NCI-H2227 treated with DMSO at 0.1 percent for 48 hours (cell line): Measurements from ENCODE around the gene CCN2.

Source experiments
- DNase-seq: peaks from one replicate; lab custom pipeline; 2025; lab: John Stamatoyannopoulos, UW

Gene CCN2, protein sequence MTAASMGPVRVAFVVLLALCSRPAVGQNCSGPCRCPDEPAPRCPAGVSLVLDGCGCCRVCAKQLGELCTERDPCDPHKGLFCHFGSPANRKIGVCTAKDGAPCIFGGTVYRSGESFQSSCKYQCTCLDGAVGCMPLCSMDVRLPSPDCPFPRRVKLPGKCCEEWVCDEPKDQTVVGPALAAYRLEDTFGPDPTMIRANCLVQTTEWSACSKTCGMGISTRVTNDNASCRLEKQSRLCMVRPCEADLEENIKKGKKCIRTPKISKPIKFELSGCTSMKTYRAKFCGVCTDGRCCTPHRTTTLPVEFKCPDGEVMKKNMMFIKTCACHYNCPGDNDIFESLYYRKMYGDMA

DNA sequence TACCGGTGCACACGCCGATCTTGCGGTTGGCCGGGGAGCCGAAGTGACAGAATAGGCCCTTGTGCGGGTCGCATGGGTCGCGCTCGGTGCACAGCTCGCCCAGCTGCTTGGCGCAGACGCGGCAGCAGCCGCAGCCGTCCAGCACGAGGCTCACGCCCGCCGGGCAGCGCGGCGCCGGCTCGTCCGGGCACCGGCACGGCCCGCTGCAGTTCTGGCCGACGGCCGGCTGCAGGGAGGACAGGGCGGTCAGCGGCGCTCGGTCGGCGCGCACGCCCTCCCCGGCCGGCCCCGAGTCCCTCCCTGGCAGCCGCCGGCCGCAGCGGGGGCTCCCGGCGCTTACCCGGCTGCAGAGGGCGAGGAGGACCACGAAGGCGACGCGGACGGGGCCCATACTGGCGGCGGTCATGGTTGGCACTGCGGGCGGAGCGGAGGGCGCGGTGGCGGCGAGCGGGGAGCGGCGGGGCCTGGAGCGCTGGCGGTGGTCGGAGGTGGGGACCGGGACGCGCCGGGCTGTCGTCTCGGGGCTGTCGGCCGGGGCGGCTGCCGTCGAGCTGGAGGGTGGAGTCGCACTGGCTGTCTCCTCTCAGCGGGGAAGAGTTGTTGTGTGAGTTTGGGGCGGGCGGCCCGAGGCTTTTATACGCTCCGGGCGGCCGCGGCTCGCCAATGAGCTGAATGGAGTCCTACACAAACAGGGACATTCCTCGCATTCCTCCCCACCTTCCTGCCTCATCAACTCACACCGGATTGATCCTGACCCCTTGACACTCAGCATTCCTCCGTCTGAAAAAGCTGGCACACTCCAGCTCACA is at the start of gene CCN2:
Gene CCN2, minus strand, starts transcription at position 606 of the 809 bp plus-strand sequence. Its CDS starts 200 bp downstream, at position 406.
- no peak for DNase-seq

DNA sequence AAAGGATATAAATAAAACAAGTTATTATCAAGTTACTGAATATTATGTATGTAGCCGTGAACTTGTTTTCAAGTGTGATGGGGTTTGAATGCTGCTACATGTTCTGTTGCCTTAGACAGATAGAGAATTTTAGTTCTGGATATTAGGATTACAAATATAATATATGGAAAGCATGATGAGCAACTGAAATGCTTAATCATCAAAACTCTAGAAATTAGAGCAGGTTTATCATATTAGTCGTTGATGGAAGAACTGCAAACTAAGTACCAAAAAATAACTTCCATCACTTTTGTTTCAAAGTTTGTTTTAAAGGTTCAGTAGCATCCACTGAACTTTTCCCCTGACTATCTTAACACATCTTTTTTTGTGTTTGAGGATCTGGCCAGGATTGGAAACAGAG is 49.1 kb upstream of the CCN2 start:
- no peak for DNase-seq

GRCh38 chr6:131999545-132000146 is 48.5 kb upstream of the CCN2 start:
- no peak for DNase-seq

GRCh38 chr6:131998255-131998982 is 47.2 kb upstream of the CCN2 start:
- no peak for DNase-seq

- DNase-seq = no peak
Observed at GRCh38 chr6:131997429-131998153, 46.4 kb upstream of the CCN2 start.

- DNase-seq = no peak
Observed at GRCh38 chr6:131995917-131996316, 44.7 kb upstream of the CCN2 start.

DNA sequence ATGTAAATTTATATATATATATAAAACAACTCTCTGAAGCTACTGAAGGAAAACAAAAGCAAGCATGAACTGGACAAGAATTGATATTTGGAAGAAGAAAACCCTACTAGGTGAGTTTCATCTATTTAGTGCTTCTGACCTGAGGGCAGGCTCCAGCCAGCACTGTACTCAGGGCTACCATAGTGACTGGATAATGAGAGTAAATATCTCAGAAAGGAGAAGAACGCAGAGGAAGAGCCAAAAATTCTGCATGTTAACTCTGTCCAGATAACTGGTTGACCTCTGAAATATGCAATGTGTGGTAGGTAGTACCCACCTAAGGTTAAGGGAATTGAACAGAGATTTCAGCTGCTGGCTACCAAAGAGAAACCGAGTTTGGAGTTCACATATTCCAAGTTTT is 41.4 kb upstream of the CCN2 start:
- no peak for DNase-seq

DNA sequence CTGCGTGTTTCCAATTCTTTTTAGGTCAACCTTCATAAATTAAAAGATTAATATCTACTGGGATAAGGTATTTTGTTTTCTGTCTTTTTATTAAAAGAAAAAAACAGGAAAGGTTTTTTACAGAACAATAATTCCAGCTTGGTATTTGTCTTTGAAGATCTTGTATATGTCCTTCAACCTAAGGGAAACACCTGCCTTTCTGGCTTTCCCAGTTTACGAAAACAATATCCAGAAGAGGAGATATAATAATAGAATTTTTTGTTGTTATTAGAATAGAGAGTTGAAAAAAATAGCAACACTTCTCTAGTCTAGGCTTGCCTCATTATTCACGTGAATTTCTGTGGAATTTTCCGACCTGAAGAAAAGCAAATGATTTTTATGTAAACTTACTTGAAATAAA is 37.9 kb upstream of the CCN2 start:
- no peak for DNase-seq

GRCh38 chr6:131982740-131983259 is 31.6 kb upstream of the CCN2 start:
- DNase-seq = no peak

- no peak for DNase-seq
Observed at GRCh38 chr6:131981624-131981978, 30.4 kb upstream of the CCN2 start.

DNA sequence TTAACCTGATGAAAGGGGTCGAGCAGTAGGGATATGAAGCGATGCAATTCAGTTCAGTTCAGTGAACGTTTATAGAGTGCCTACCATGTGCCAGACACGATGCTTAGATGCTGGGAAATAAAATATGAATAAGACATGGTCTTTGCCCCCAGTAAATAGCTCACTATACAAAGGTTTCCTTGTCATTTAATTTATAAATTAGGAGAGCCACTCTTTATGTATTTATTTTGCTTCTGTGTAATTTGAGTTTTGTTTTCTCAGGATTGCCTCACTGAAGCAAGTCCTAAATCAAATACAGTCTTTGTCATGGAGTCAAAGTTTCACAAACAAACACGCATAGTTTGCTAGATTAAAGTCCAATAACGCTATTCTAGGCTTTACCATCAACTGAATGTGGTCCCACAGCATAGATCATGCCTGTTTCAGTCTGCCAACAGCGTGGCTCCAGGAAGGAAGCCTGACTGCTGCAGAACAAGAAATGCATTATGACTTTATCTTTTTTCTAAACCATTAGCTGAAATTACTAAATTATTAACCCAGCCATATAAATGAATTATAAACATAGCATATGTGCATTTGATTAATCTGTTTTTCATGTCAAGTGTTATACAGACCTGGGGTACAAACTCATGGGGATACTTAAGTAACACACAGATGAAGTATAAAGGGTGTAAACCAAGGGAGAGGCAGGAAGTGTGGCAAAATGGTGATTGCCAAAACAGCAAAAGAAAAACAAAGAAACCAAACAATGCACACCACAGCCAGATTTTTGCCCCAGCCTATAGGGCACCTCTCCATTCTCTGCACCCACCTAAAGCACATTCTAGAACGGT is 29.8 kb upstream of the CCN2 start:
- no peak for DNase-seq

- DNase-seq = no peak
Observed at GRCh38 chr6:131980338-131980790, 29.2 kb upstream of the CCN2 start.

DNA sequence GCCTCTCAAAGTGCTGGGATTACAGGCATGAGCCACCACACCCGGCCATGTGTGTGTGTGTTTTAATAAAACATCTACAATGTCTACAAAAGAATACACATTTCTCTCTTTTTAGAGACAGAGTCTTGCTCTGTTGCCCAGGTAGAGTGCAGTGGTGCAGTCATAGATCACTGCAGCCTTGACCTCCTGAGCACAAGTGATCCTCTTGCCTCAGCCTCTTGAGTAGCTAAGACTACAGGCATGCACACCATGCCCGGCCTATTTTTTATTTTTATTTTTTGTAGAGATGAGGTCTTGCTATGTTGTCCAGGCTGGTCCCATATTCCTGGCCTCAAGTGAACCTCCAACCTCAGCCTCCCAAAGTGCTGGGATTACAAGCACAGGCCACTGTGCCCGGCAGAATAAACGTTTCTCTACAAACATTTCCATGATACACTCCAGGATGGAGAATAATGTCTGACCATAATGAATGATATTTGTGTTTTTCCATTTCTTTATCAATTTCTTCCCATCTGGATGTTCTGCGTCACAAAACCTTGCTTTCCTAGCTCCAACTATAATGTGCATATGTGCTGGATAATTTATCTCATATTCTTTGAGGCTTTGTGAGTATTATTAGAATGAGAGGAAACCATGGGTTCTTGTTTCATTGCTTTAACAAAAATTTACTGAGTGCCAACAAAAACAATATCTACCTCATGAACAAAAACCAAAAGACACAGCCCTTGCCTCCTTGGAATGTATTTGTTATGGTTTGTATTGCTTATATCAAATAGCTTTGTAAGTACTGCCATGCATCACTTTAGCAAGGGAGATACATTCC is 28.6 kb upstream of the CCN2 start:
- no peak for DNase-seq

- DNase-seq = no peak
Observed at GRCh38 chr6:131978522-131978921, 27.4 kb upstream of the CCN2 start.

DNA sequence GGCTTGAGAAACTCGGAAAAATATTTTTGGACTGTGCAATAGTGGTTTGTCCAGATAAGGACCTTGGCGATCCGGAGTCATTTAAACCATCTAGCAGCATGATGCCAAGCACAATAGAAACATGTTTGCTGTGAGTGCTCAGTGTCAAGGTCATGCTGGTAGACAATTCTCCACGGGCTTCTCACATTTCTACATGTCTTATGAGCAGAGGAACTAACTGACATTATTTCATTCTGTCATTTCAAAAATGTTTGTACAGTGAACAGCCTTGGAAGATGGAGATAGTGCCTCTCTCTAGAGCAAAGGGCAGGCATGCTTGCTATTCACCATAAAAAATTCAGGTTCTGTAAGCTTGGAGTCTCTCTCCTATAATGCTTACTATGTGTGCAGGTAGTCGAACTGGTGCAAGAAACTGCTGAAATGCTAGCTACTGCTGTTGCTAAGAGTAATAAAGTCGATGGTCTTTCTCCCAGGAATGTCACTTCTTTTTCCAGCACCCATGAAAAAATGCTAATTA is 25.4 kb upstream of the CCN2 start:
- no peak for DNase-seq

- DNase-seq = no peak
Observed at GRCh38 chr6:131972741-131973140, 21.6 kb upstream of the CCN2 start.

- no peak for DNase-seq
Observed at GRCh38 chr6:131970076-131970859, 19.1 kb upstream of the CCN2 start.

- no peak for DNase-seq
Observed at GRCh38 chr6:131968656-131969055, 17.5 kb upstream of the CCN2 start.
